Thyroid gland (tissue), 4 donors: ENCODE measurements around the gene HACD2.

Experiments
- POLR2A ChIP-seq, 2 donors: fragments of 450-650 bp; IDR thresholded peaks; one replicate each; pipeline ENCODE4 v1.6.1; 2017; ENCODE audit warnings: antibody characterized with exemption in 2 of 2, mild to moderate bottlenecking in 2 of 2, moderate library complexity in 1 of 2
- TF ChIP-seq, protein P1 (sequence below), 6 experiments: fragments of 200-600 bp in 3 of 6; fragments of 450-650 bp in 3 of 6; sonication (generic) in 3 of 6; IDR thresholded peaks; one replicate each; pipeline ENCODE4 v1.5.1; 2016 to 2019; ENCODE audit warnings: antibody characterized with exemption in 6 of 6, mild to moderate bottlenecking in 2 of 6, inconsistent platforms in 1 of 6, moderate library complexity in 1 of 6

DNA sequence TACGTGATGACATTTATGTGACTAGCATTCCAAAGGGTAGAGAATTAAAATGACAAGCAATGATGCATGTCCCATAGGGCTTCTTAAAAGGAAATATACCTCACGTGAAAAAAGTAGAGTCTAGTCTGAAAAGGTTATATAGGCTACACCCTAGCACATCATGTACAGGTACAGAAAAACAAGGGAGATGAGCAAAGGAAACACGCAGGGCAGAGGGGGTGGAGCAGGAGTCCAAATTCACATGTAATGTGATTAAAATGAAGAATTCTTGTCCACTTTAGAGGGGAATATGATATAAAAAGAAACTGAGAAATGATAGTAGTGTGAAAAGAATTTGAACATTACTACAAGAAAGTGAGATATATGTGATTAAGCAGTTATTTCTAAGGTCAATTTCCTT lies 59.4 kb downstream of the HACD2 start:
- TF ChIP-seq POLR2A (IDR thresholded peaks at IDR 0.05), result no peak
- TF ChIP-seq, protein P1, sequence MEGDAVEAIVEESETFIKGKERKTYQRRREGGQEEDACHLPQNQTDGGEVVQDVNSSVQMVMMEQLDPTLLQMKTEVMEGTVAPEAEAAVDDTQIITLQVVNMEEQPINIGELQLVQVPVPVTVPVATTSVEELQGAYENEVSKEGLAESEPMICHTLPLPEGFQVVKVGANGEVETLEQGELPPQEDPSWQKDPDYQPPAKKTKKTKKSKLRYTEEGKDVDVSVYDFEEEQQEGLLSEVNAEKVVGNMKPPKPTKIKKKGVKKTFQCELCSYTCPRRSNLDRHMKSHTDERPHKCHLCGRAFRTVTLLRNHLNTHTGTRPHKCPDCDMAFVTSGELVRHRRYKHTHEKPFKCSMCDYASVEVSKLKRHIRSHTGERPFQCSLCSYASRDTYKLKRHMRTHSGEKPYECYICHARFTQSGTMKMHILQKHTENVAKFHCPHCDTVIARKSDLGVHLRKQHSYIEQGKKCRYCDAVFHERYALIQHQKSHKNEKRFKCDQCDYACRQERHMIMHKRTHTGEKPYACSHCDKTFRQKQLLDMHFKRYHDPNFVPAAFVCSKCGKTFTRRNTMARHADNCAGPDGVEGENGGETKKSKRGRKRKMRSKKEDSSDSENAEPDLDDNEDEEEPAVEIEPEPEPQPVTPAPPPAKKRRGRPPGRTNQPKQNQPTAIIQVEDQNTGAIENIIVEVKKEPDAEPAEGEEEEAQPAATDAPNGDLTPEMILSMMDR (IDR thresholded peaks at IDR 0.05), result no peak
